GM13977 (cell line): ENCODE measurements around the gene DEFB126.
"Not testable (repeated sequence)": the region's sequence is repeated elsewhere in the genome, so short reads cannot be mapped to it uniquely, and the experiment has no call there.

Experiments
- DNase-seq: peaks from one replicate; pipeline ENCODE4 v3.0.0; 2012; ENCODE audit warnings: low spot score
- in situ Hi-C: fragments of 300-500 bp; cut with MboI; formaldehyde crosslinking; loops from one replicate; pipeline ENCODE4 v1.12.0; 2022; ENCODE audit warnings: low sequenced_read_pairs, low pct_unique_long_range_greater_than_20kb, mixed read lengths, inconsistent platforms; ENCODE audit not compliant: unreplicated experiment
- TF ChIP-seq, protein P1 (sequence below): IDR thresholded peaks from 2 replicates; pipeline ENCODE4 v1.5.1; 2012; ENCODE audit warnings: mild to moderate bottlenecking, control low read depth; ENCODE audit not compliant: insufficient read depth; ENCODE audit errors: extremely low read depth, missing control alignments

The DEFB126 gene

DNA sequence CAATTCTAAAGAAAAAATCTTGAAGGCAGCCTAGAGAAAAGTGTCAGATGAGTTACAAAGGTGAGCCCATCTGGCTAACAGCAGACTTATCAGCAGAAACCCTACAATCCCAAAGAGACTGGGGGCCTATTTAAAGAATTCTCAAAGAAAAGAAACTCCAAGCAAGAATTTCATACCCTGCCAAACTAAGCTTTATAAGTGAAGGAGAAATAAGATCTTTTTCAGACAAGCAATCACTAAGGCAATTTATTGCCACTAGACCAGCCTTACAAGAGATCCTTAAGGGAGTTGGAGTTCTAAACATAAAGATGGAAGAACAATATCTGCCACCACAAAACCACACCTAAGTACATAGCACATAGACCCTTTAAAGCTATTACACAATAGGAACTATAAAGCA is 24.9 kb upstream of the DEFB126 start:
- TF ChIP-seq, protein P1, sequence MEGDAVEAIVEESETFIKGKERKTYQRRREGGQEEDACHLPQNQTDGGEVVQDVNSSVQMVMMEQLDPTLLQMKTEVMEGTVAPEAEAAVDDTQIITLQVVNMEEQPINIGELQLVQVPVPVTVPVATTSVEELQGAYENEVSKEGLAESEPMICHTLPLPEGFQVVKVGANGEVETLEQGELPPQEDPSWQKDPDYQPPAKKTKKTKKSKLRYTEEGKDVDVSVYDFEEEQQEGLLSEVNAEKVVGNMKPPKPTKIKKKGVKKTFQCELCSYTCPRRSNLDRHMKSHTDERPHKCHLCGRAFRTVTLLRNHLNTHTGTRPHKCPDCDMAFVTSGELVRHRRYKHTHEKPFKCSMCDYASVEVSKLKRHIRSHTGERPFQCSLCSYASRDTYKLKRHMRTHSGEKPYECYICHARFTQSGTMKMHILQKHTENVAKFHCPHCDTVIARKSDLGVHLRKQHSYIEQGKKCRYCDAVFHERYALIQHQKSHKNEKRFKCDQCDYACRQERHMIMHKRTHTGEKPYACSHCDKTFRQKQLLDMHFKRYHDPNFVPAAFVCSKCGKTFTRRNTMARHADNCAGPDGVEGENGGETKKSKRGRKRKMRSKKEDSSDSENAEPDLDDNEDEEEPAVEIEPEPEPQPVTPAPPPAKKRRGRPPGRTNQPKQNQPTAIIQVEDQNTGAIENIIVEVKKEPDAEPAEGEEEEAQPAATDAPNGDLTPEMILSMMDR, result no peak
- no peak for DNase-seq
- in situ Hi-C loops, result no loop called here

DNA sequence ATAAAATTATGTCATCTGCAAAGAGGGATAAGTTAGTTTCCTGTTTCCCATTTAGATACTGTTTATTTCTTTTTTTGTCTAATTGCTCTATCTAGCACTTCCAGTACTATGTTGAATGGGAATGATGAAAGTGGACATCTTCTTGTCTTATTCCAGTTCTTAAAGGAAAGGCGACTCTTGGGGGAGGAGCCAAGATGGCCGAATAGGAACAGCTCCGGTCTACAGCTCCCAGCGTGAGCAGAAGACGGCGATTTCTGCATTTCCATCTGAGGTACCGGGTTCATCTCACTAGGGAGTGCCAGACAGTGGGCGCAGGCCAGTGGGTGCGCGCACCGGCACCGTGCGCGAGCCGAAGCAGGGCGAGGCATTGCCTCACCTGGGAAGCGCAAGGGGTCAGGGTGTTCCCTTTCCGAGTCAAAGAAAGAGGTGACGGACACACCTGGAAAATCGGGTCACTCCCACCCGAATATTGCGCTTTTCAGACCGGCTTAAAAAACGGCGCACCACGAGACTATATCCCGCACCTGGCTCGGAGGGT is 12.5 kb upstream of the DEFB126 start:
- DNase-seq, result not testable (repeated sequence)

DNA sequence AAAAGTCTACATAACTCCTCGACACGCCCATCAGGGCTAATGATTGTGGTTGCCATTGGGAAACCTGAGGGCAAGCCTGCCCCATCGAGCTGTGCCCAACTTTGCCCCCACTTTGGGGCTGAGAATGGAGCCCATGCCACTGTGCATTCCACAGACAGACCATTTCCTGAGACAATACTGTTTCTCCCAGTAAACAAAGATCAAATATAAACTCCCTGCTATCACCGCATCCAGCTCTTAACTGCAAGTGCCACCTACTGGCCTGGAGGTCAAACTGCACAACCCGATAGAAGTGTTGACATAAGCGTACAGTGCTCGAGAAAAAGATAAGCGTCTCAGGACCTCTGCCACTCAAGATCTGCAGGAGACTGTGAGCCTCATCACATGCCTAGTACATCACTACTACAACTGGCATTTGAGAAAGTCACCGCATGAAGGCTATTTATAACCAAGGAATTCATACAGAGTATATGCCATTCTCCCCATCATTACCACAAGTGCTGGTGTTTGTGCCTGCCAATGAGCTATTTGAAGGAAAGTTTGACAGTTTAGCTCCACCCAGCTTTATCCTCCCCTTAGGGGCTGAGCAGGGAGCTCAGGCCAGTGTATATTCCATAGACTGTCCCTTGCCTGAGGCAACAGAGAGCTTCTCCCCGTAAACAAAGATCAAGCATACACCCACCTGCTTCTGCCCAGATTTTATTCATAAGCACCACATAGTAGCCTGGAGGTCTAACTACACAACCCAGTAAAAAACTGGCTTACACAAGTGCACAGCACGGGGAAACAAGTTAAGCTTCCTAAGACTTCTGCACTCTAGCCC is 4.5 kb upstream of the DEFB126 start:
- no peak for DNase-seq
- TF ChIP-seq, protein P1, result peak; percentile 43
- in situ Hi-C loops, result no loop called here

More for the DNA sequence above, 12.5 kb upstream of the DEFB126 start:
- in situ Hi-C loops, result not testable (repeated sequence)

DNA sequence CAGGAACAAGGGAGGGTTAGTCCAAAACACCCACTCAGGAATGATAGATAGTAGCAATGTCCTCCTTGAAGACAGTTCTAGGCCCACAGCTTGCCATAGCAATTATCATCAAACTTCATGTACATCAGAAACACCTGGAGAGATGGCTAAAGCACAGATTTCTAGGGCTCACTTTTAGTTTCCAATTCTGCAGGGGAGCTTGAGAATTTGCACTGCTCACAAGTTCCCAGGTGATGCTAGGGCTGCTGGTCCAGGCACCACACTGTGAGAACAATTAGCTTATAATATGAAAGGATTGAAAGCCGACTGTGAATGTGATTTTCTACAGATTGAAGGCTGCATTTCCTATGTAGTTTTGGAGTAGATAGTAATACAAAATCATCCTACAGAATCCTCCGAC is 3.5 kb downstream of the DEFB126 start:
- TF ChIP-seq, protein P1, result no peak
- no peak for DNase-seq
- in situ Hi-C loops, result no loop called here

DNA sequence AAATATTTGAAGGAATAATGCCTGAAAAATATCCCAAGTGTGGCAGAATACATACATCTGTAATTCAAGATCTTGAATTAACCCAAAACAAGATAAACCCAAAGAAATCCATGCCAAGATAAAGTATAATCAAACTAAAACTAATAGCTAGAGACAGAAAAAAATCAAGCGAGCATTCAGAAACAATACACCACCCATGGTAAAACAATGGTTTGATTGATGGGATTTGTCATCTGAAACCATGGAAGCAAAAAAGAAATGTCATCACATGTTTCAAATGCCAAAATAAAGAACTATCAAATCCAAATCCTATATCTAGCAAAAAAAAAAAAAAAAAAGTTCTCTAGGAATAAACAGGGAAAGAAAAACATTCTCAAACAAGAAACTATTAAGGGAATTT is 9.7 kb downstream of the DEFB126 start:
- no peak for DNase-seq
- in situ Hi-C loops, result no loop called here
- TF ChIP-seq, protein P1, result no peak

DNA sequence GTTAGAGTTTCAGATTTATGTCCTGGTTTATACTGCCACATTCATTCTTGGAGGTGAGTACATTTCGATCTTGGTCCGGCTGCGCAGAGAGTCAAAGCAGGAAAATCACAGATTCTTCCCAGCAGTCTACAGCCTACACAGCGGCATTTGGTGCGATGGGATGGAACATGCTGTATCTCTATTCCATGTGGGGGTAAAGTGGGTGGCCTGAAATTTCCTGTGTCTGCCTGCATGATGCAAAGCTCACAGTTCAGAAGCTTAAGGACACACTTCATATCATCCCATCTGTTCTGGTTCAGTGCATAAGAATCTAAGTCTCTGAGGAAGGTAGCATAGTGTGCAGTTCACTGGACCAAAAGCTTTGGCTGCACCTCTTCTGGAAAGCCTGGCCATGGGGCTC is 14.8 kb downstream of the DEFB126 start, which contains the start of gene DEFB127:
TSS of gene DEFB127 (plus strand) at position 301 of the 400 bp plus-strand sequence. CDS start at position 392, 91 bp downstream.
- in situ Hi-C loops, result no loop called here
- TF ChIP-seq, protein P1, result no peak
- no peak for DNase-seq

DNA sequence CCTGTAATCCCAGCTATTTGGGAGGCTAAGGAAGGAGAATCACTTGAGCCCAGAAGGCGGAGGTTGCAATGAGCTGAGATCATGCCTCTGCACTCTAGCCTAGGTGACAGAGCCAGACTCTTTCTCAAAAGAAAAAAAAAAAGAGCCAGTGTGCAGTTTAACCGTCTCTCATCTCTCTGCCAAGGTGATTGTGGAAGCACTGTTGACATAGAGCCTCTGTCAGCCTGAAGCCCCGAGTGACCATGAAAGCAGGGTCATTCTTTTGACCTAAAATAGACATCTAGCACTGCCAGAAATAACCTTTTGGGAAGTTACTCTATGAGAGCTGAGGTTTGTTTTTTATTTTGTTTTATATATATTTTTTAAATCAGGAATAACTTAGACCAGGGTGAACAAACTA is 22.2 kb downstream of the DEFB126 start:
- in situ Hi-C loops, result no loop called here
- DNase-seq, result no peak
- TF ChIP-seq, protein P1, result no peak
